Progenitor cell of endocrine pancreas (in vitro differentiated cells): ENCODE measurements around the gene WDR46. TPM values are rescaled to one million over a fixed set of nuclear protein-coding genes. Genes with fewer than 3 reads are reported as not detected.

Experiments used
- DNase-seq: peaks from one replicate; pipeline ENCODE4 v3.0.0; 2021; ENCODE audit warnings: low spot score; ENCODE audit not compliant: unreplicated experiment
- H3K27ac Mint-ChIP-seq: 2 replicates; pipeline ENCODE4 v1.8.0; 2021; ENCODE audit warnings: mild to moderate bottlenecking, moderate library complexity, mixed read lengths
- H3K27me3 Mint-ChIP-seq: 2 replicates; pipeline ENCODE4 v1.8.0; 2021; ENCODE audit warnings: mixed read lengths
- H3K36me3 Mint-ChIP-seq: 2 replicates; pipeline ENCODE4 v1.8.0; 2022; ENCODE audit warnings: mixed read lengths; ENCODE audit not compliant: insufficient read depth
- H3K4me1 Mint-ChIP-seq: 2 replicates; pipeline ENCODE4 v1.8.0; 2021; ENCODE audit warnings: low read depth, mixed read lengths
- H3K4me3 Mint-ChIP-seq: 2 replicates; pipeline ENCODE4 v1.8.0; 2021; ENCODE audit warnings: low read depth, mild to moderate bottlenecking, moderate library complexity, mixed read lengths
- H3K9me3 Mint-ChIP-seq: 2 replicates; pipeline ENCODE4 v1.8.0; 2021; ENCODE audit warnings: low read depth, mixed read lengths
- microRNA-seq: library from miRNA; unstranded; fragments of <30 nt; microRNA quantifications from one replicate; pipeline ENCODE4 v1.1.0, GENCODE V29; 2020; ENCODE audit warnings: borderline number of aligned reads; ENCODE audit not compliant: unreplicated experiment
- total RNA-seq: library from RNA; stranded (reverse); gene quantifications from 2 replicates; pipeline ENCODE4 v1.2.1, GENCODE V29; 2021
- TF ChIP-seq, protein P1 (sequence below): fragments of 200-600 bp; sonication (generic); IDR thresholded peaks from one replicate; pipeline ENCODE4 v1.5.0; 2021; ENCODE audit warnings: antibody characterized with exemption, mild to moderate bottlenecking; ENCODE audit not compliant: unreplicated experiment

Gene WDR46
- total RNA-seq, 1 donor from 2014 or later: 47.5 TPM

DNA sequence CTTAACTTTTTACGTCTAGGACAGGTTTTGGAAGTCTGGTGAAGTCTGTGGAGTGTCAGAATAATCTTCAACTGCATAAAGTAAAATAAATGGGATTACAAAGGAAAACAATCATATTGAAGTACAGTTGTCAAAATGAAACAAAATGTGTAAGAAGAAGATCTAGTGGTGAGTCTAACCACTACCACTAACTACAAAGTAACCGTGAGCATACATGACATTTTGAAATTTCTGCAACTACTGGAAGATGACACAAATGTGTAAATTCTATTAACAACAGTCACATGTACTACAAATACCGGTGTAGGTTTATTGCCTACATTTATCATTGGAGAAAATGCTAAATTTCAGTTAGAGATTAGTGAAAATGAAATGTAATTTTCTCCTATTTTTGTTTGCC is 47.1 kb downstream of the WDR46 start:
- Mint-ChIP-seq H3K4me1 (no peaks in the 10 kb centered on the region), H3K9me3 (no peaks in the 10 kb centered on the region), H3K27ac (no peak overlapping the region), H3K36me3 (no peaks in the 10 kb centered on the region), H3K4me3 (no peak overlapping the region), H3K27me3 (peaks cover 50% of the 10 kb centered on the region)
- no peak for DNase-seq
- TF ChIP-seq, protein P1, sequence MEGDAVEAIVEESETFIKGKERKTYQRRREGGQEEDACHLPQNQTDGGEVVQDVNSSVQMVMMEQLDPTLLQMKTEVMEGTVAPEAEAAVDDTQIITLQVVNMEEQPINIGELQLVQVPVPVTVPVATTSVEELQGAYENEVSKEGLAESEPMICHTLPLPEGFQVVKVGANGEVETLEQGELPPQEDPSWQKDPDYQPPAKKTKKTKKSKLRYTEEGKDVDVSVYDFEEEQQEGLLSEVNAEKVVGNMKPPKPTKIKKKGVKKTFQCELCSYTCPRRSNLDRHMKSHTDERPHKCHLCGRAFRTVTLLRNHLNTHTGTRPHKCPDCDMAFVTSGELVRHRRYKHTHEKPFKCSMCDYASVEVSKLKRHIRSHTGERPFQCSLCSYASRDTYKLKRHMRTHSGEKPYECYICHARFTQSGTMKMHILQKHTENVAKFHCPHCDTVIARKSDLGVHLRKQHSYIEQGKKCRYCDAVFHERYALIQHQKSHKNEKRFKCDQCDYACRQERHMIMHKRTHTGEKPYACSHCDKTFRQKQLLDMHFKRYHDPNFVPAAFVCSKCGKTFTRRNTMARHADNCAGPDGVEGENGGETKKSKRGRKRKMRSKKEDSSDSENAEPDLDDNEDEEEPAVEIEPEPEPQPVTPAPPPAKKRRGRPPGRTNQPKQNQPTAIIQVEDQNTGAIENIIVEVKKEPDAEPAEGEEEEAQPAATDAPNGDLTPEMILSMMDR: no peak

- no peak overlapping the region for H3K4me3 Mint-ChIP-seq
- H3K36me3 Mint-ChIP-seq: no peaks in the 10 kb centered on the region
- no peak overlapping the region for H3K27ac Mint-ChIP-seq
- peaks cover 46% of the 10 kb centered on the region for H3K27me3 Mint-ChIP-seq
- H3K4me1 Mint-ChIP-seq: peaks cover 5% of the 10 kb centered on the region
- TF ChIP-seq, protein P1: no peak
- DNase-seq: no peak
- no peaks in the 10 kb centered on the region for H3K9me3 Mint-ChIP-seq
These were observed 51.3 kb downstream of the WDR46 start for GRCh38 chr6:33237741-33238140.

DNA sequence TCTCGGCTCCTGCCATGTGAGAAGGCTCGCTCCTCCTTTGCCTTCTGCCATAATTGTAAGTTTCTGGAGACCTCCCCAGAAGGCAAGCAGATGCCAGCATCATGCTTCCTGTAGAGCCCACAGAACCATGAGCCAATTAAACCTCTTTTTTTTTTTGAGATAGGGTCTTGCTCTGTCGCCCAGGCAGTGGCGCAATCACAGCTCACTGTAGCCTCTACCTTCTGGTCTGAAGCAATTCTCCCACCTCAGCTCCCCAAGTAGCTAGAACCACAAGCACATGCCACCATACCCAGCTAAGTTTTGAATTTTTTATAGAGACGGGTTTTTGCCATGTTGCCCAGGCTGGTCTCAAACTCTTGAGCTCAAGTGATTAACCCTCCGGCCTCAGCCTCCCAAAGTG is 52.2 kb downstream of the WDR46 start:
- Mint-ChIP-seq H3K4me1 (peaks cover 5% of the 10 kb centered on the region), H3K27ac (no peak overlapping the region), H3K27me3 (peaks cover 43% of the 10 kb centered on the region)

DNA sequence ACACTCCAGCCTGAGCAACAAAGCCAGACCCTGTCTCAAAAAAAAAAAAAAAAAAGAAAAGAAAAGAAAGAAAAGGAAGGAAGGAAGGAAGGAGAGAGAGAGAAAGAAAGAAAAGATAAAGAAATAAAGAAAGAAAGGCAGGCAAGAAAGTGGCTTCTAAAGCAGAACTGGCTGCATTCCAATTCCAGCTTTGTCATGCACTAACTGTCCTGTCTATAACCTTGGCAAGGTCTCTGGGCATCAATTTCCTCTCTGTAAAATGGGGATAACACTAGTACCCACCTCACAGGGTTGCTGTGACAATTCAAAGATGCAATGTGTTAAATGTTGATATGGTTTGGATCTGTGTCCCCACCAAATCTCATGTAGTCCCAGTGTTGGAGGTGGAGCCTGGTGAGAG is 52.7 kb downstream of the WDR46 start:
- Mint-ChIP-seq H3K27me3 (peaks cover 44% of the 10 kb centered on the region), H3K27ac (no peak overlapping the region), H3K4me3 (no peak overlapping the region), H3K4me1 (peaks cover 5% of the 10 kb centered on the region), H3K36me3 (no peaks in the 10 kb centered on the region), H3K9me3 (no peaks in the 10 kb centered on the region)
- TF ChIP-seq, protein P1: no peak
- DNase-seq: no peak

More for the DNA sequence above, 52.2 kb downstream of the WDR46 start:
- Mint-ChIP-seq H3K9me3 (no peaks in the 10 kb centered on the region), H3K4me3 (no peak overlapping the region), H3K36me3 (no peaks in the 10 kb centered on the region)
- TF ChIP-seq, protein P1: no peak
- DNase-seq: no peak

- no peaks in the 10 kb centered on the region for H3K36me3 Mint-ChIP-seq
- TF ChIP-seq, protein P1: no peak
- no peaks in the 10 kb centered on the region for H3K9me3 Mint-ChIP-seq
- peaks cover 42% of the 10 kb centered on the region for H3K27me3 Mint-ChIP-seq
- DNase-seq: no peak
- peaks cover 5% of the 10 kb centered on the region for H3K4me1 Mint-ChIP-seq
- H3K27ac Mint-ChIP-seq: no peak overlapping the region
- no peak overlapping the region for H3K4me3 Mint-ChIP-seq
These were observed 53.8 kb downstream of the WDR46 start for GRCh38 chr6:33235221-33235634.

Small RNAs within 50 kb of the gene (microRNA-seq; reads per million reads assigned to microRNA genes)
- gene MIR6834 (not detected), gene MIR6873 (not detected)

Other genes starting within 250 kb of the WDR46 start
- gene HLA-DPA1, start 215.6 kb downstream of the WDR46 start, total RNA-seq: 0.89 and 1.8 TPM in 2 replicates
- gene HLA-DPB1, start 213.2 kb downstream of the WDR46 start, total RNA-seq: 13.5 and 17.9 TPM in 2 replicates
- 4.3 and 5.3 TPM in 2 replicates for gene COL11A2, start 96.8 kb downstream of the WDR46 start, total RNA-seq
- 44.3 and 47.1 TPM in 2 replicates for gene RXRB, start 88.6 kb downstream of the WDR46 start, total RNA-seq
- gene SLC39A7, start 88.4 kb downstream of the WDR46 start, total RNA-seq: 108 and 109 TPM in 2 replicates
- 7.0 and 9.2 TPM in 2 replicates for gene HSD17B8, start 84.6 kb downstream of the WDR46 start, total RNA-seq
- gene RING1, start 80.7 kb downstream of the WDR46 start, total RNA-seq: 56.2 and 62.4 TPM in 2 replicates
- gene VPS52, start 17.4 kb downstream of the WDR46 start, total RNA-seq: 77.2 and 81.7 TPM in 2 replicates
- 1,974 and 2,131 TPM in 2 replicates for gene RPS18, start 17.2 kb downstream of the WDR46 start, total RNA-seq
- 5.3 and 5.7 TPM in 2 replicates for gene B3GALT4, start 12.1 kb downstream of the WDR46 start, total RNA-seq
- 46.1 and 52.1 TPM in 2 replicates for gene PFDN6, start 362 bp upstream of the WDR46 start, total RNA-seq
- gene RGL2, start 9.7 kb upstream of the WDR46 start, total RNA-seq: 175 and 196 TPM in 2 replicates
- gene TAPBP, start 24.8 kb upstream of the WDR46 start, total RNA-seq: 20.2 and 22.3 TPM in 2 replicates
- gene ZBTB22, start 28.5 kb upstream of the WDR46 start, total RNA-seq: 27.3 and 28.1 TPM in 2 replicates
- gene DAXX, start 33.7 kb upstream of the WDR46 start, total RNA-seq: 47.5 and 48.4 TPM in 2 replicates
- gene KIFC1, start 102.6 kb upstream of the WDR46 start, total RNA-seq: 45.5 and 46.6 TPM in 2 replicates
- 58.1 and 58.4 TPM in 2 replicates for gene PHF1, start 121.8 kb upstream of the WDR46 start, total RNA-seq
- gene CUTA, start 128.9 kb upstream of the WDR46 start, total RNA-seq: 252 and 264 TPM in 2 replicates
- 59.9 and 60.3 TPM in 2 replicates for gene SYNGAP1, start 130.8 kb upstream of the WDR46 start, total RNA-seq
- 15.4 and 15.7 TPM in 2 replicates for gene ZBTB9, start 165.3 kb upstream of the WDR46 start, total RNA-seq